H9 (cell line): Measurements from ENCODE around the gene PTPDC1. TPM values are rescaled to one million over a fixed set of nuclear protein-coding genes. Genes with fewer than 3 reads are reported as not detected.

Source experiments
- DNase-seq: peaks from one replicate; pipeline ENCODE4 v3.0.0-alpha.2; 2017
- H2AFZ ChIP-seq: one replicate; pipeline ENCODE4 v1.6.1; 2013; ENCODE audit warnings: mild to moderate bottlenecking, low read length, control low read depth, moderate library complexity
- H2AK5ac ChIP-seq: 2 replicates; pipeline ENCODE4 v1.6.1; 2013; ENCODE audit warnings: low read length, control low read depth, mixed read lengths; ENCODE audit not compliant: insufficient read length
- H2BK120ac ChIP-seq: one replicate; pipeline ENCODE4 v1.6.1; 2013; ENCODE audit warnings: low read depth, mild to moderate bottlenecking, low read length, control low read depth, inconsistent platforms; ENCODE audit not compliant: poor library complexity, severe bottlenecking
- H2BK12ac ChIP-seq: 2 replicates; pipeline ENCODE4 v1.6.1; 2013; ENCODE audit warnings: low read length, control low read depth, mixed read lengths, low read depth; ENCODE audit not compliant: insufficient read length
- H2BK15ac ChIP-seq: 2 replicates; pipeline ENCODE4 v1.6.1; 2013; ENCODE audit warnings: low read depth, low read length, control low read depth
- H2BK20ac ChIP-seq: one replicate; pipeline ENCODE4 v1.6.1; 2013; ENCODE audit warnings: low read depth, mild to moderate bottlenecking, low read length, control low read depth, inconsistent platforms; ENCODE audit not compliant: poor library complexity, severe bottlenecking
- H2BK5ac ChIP-seq: 2 replicates; pipeline ENCODE4 v1.6.1; 2013; ENCODE audit warnings: low read length, control low read depth, mixed read lengths; ENCODE audit not compliant: insufficient read length
- H3K14ac ChIP-seq: 2 replicates; pipeline ENCODE4 v1.6.1; 2013; ENCODE audit warnings: low read length, control low read depth; ENCODE audit not compliant: insufficient read depth
- H3K18ac ChIP-seq: 2 replicates; pipeline ENCODE4 v1.6.1; 2013; ENCODE audit warnings: low read depth, mild to moderate bottlenecking, mixed read lengths, low read length, control low read depth; ENCODE audit not compliant: insufficient read length
- H3K23ac ChIP-seq: 2 replicates; pipeline ENCODE4 v1.6.1; 2013; ENCODE audit warnings: low read length, control low read depth, mixed read lengths, low read depth; ENCODE audit not compliant: insufficient read length
- H3K23me2 ChIP-seq: 2 replicates; pipeline ENCODE4 v1.6.1; 2013; ENCODE audit warnings: low read depth, mild to moderate bottlenecking, mixed read lengths, low read length, control low read depth; ENCODE audit not compliant: insufficient read length, poor library complexity, severe bottlenecking
- H3K27ac ChIP-seq: 2 replicates; pipeline ENCODE4 v1.5.1; 2013; ENCODE audit warnings: low read length, control low read depth, mixed read lengths, low read depth; ENCODE audit not compliant: insufficient read length
- H3K27me3 ChIP-seq: 2 replicates; pipeline ENCODE4 v1.6.1; 2013; ENCODE audit warnings: low read length, control low read depth, inconsistent platforms; ENCODE audit not compliant: insufficient read depth
- H3K4ac ChIP-seq: 2 replicates; pipeline ENCODE4 v1.6.1; 2013; ENCODE audit warnings: low read depth, mild to moderate bottlenecking, control low read depth, inconsistent platforms, low read length, moderate library complexity
- H3K4me1 ChIP-seq: 2 replicates; pipeline ENCODE4 v1.6.1; 2013; ENCODE audit warnings: low read length, control low read depth, inconsistent platforms; ENCODE audit not compliant: insufficient read depth
- H3K4me2 ChIP-seq: 2 replicates; pipeline ENCODE4 v1.6.1; 2013; ENCODE audit warnings: low read length, control low read depth, mixed read lengths; ENCODE audit not compliant: insufficient read length, insufficient read depth
- H3K56ac ChIP-seq: 2 replicates; pipeline ENCODE4 v1.6.1; 2013; ENCODE audit warnings: low read depth, mild to moderate bottlenecking, mixed read lengths, low read length, control low read depth; ENCODE audit not compliant: insufficient read length
- H3K79me1 ChIP-seq: 2 replicates; pipeline ENCODE4 v1.6.1; 2013; ENCODE audit warnings: low read depth, mild to moderate bottlenecking, moderate library complexity, low read length, control low read depth, inconsistent platforms; ENCODE audit not compliant: insufficient read depth, poor library complexity, severe bottlenecking
- H3K79me2 ChIP-seq: 2 replicates; pipeline ENCODE4 v1.6.1; 2013; ENCODE audit warnings: low read length, control low read depth, inconsistent platforms; ENCODE audit not compliant: insufficient read depth
- H3K9ac ChIP-seq: 2 replicates; pipeline ENCODE4 v1.6.1; 2013; ENCODE audit warnings: low read length, control low read depth, mixed read lengths; ENCODE audit not compliant: insufficient read length; ENCODE audit errors: extremely low read depth
- H3K9me3 ChIP-seq: one replicate; pipeline ENCODE4 v1.6.1; 2013; ENCODE audit warnings: low read depth, low read length, inconsistent platforms; ENCODE audit not compliant: control insufficient read depth
- H3T11ph ChIP-seq: one replicate; pipeline ENCODE4 v1.6.1; 2013; ENCODE audit warnings: mild to moderate bottlenecking, low read length, control low read depth, inconsistent platforms
- H4K20me1 ChIP-seq: one replicate; pipeline ENCODE4 v1.6.1; 2013; ENCODE audit not compliant: control insufficient read depth, insufficient read length, insufficient read depth
- H4K5ac ChIP-seq: 2 replicates; pipeline ENCODE4 v1.6.1; 2013; ENCODE audit warnings: low read depth, mild to moderate bottlenecking, mixed read lengths, low read length, control low read depth; ENCODE audit not compliant: insufficient read length
- H4K8ac ChIP-seq: replicated peaks from 2 replicates; pipeline ENCODE4 v1.6.1; 2013; ENCODE audit warnings: low read length, control low read depth, mixed read lengths, low read depth; ENCODE audit not compliant: insufficient read length
- H4K91ac ChIP-seq: 2 replicates; pipeline ENCODE4 v1.6.1; 2013; ENCODE audit warnings: low read depth, mild to moderate bottlenecking, moderate library complexity, mixed read lengths, low read length, control low read depth; ENCODE audit not compliant: insufficient read length
- H3K27ac Mint-ChIP-seq, 3 experiments: 2 replicates in 2 of 3; 3 replicates in 1 of 3; pipeline ENCODE4 v1.8.0; 2020 to 2021; ENCODE audit warnings: mixed read lengths in 3 of 3, mild to moderate bottlenecking in 1 of 3, moderate library complexity in 1 of 3
- H3K27me3 Mint-ChIP-seq: 2 replicates; pipeline ENCODE4 v1.8.0; 2021; ENCODE audit warnings: low read depth, mild to moderate bottlenecking, moderate library complexity, mixed read lengths
- H3K36me3 Mint-ChIP-seq, 3 experiments: 2 replicates in 2 of 3; 3 replicates in 1 of 3; pipeline ENCODE4 v1.8.0; 2020 to 2021; ENCODE audit warnings: low read depth in 3 of 3, mixed read lengths in 3 of 3; ENCODE audit not compliant: insufficient read depth in 1 of 3
- H3K4me1 Mint-ChIP-seq, 2 experiments: 2 replicates each; pipeline ENCODE4 v1.8.0; 2020; ENCODE audit warnings: mixed read lengths in 2 of 2
- H3K4me3 Mint-ChIP-seq, 2 experiments: 2 replicates in 1 of 2; 3 replicates in 1 of 2; pipeline ENCODE4 v1.8.0; 2020 to 2021; ENCODE audit warnings: mild to moderate bottlenecking in 2 of 2, mixed read lengths in 2 of 2, moderate library complexity in 1 of 2
- H3K9me3 Mint-ChIP-seq, 2 experiments: 2 replicates in 1 of 2; 3 replicates in 1 of 2; pipeline ENCODE4 v1.8.0; 2020; ENCODE audit warnings: mild to moderate bottlenecking in 2 of 2, mixed read lengths in 2 of 2, moderate library complexity in 1 of 2
- total RNA-seq: library from RNA; stranded (reverse); gene quantifications from 2 replicates; pipeline ENCODE4 v1.2.1, GENCODE V29; 2021
- TF ChIP-seq, protein P1 (sequence below): fragments of 200-600 bp; sonication (generic); conservative IDR thresholded peaks from 3 replicates; pipeline ENCODE4 v1.8.0; 2021; ENCODE audit warnings: antibody characterized with exemption, mild to moderate bottlenecking

PTPDC1 gene
- total RNA-seq, 1 experiment from 2014 or later: 4.8 TPM

DNA sequence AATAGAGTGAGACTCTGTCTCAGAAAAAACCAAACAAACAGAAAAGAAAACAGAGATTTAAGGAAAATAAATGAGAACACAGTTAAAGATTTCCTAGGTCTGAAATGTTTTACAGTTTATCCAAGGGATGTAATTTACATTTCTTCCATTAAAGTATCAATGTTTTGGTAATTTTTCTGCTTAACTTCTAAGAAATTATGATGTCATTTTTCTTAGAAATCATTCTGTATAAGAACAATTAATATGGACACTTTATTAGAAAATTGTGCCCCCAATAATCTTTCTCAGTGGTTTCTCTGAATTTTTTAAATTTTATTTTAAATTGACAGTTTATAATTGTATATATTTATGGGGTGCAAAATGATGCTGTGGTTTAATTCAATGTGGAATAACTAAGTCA is 49.8 kb upstream of the PTPDC1 start:
- no peak overlapping the region for H2BK15ac ChIP-seq
- no peaks in the 10 kb centered on the region for H4K20me1 ChIP-seq
- no peak overlapping the region for H3T11ph ChIP-seq
- no peak for DNase-seq
- no peak overlapping the region for H3K14ac ChIP-seq
- TF ChIP-seq, protein P1, sequence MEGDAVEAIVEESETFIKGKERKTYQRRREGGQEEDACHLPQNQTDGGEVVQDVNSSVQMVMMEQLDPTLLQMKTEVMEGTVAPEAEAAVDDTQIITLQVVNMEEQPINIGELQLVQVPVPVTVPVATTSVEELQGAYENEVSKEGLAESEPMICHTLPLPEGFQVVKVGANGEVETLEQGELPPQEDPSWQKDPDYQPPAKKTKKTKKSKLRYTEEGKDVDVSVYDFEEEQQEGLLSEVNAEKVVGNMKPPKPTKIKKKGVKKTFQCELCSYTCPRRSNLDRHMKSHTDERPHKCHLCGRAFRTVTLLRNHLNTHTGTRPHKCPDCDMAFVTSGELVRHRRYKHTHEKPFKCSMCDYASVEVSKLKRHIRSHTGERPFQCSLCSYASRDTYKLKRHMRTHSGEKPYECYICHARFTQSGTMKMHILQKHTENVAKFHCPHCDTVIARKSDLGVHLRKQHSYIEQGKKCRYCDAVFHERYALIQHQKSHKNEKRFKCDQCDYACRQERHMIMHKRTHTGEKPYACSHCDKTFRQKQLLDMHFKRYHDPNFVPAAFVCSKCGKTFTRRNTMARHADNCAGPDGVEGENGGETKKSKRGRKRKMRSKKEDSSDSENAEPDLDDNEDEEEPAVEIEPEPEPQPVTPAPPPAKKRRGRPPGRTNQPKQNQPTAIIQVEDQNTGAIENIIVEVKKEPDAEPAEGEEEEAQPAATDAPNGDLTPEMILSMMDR: no peak
- H2AK5ac ChIP-seq: no peak overlapping the region
- no peaks in the 10 kb centered on the region for H3K9me3 ChIP-seq
- no peak overlapping the region for H3K18ac ChIP-seq
- no peak overlapping the region for H2BK5ac ChIP-seq
- no peak overlapping the region for H2BK12ac ChIP-seq
- H3K4me2 ChIP-seq: no peak overlapping the region
- H3K23me2 ChIP-seq: peaks cover 9% of the 10 kb centered on the region
- H4K5ac ChIP-seq: no peak overlapping the region
- H3K9me3 Mint-ChIP-seq: peaks cover 4 to 7% of the 10 kb centered on the region in 2 experiments; a peak in 4 of 5 replicates
- H3K79me2 ChIP-seq: peaks cover 2% of the 10 kb centered on the region; the same call in 1 of the 2 replicates
- H3K4me1 Mint-ChIP-seq: peaks cover 7 to 13% of the 10 kb centered on the region in 2 experiments
- H3K56ac ChIP-seq: no peak overlapping the region
- no peak overlapping the region for H3K23ac ChIP-seq
- no peak overlapping the region for H3K27ac Mint-ChIP-seq
- peaks cover 3 to 4% (median 4%) of the 10 kb centered on the region in 3 experiments; a peak in 4 of 7 replicates for H3K36me3 Mint-ChIP-seq
- no peaks in the 10 kb centered on the region for H3K4me1 ChIP-seq
- no peaks in the 10 kb centered on the region for H3K79me1 ChIP-seq
- H3K4me3 Mint-ChIP-seq: no peak overlapping the region
- H3K27me3 ChIP-seq: peaks cover 3% of the 10 kb centered on the region; the same call in 1 of the 2 replicates
- no peak overlapping the region for H3K4ac ChIP-seq
- H2BK20ac ChIP-seq: no peak overlapping the region
- H2BK120ac ChIP-seq: no peak overlapping the region
- no peak overlapping the region for H3K9ac ChIP-seq
- peaks cover 24% of the 10 kb centered on the region for H3K27me3 Mint-ChIP-seq
- no peak overlapping the region for H2AFZ ChIP-seq
- H3K27ac ChIP-seq: no peak overlapping the region
- H4K91ac ChIP-seq: no peak overlapping the region
- H4K8ac ChIP-seq: no peak overlapping the region
